ENCODE results near the gene APOE.

APOE gene

GRCh38 chr19:44955505-44956439, 50.2 kb downstream of the APOE start:
- peak; percentile 7 for DNase-seq

- DNase-seq = no peak
Measured at GRCh38 chr19:44957526-44957925, 51.9 kb downstream of the APOE start.

GRCh38 chr19:44958090-44958489, 52.5 kb downstream of the APOE start:
- DNase-seq = no peak
